HCT116 (cell line): Measurements from ENCODE around the gene CHCHD3. TPM values are rescaled to one million over a fixed set of nuclear protein-coding genes. Genes with fewer than 3 reads are reported as not detected.

Experiments
- ATAC-seq: fragments of 200-7000 bp; cut with Tn5 transposase; 2 replicates; pipeline ENCODE4 v1.9.1; 2020; ENCODE audit warnings: mild to moderate bottlenecking, moderate library complexity
- BruUV-seq: library from RNA; stranded (reverse); fragments of 400-500 nt; replicated peaks from 2 replicates; lab custom pipeline; 2021; lab: Mats Ljungman, UMichigan
- CTCF ChIA-PET: fragments of 300-600 bp; sonication (Branson Sonifier 250); formaldehyde crosslinking; loops from one replicate; lab custom pipeline; 2021; ENCODE audit warnings: antibody characterized with exemption; lab: Charles Lee
- POLR2A ChIA-PET: fragments of 300-600, 350-600 bp; sonication (Branson Sonifier 250); formaldehyde crosslinking; loops from one replicate; lab custom pipeline; 2021; ENCODE audit warnings: antibody characterized with exemption; lab: Charles Lee
- RAD21 ChIA-PET, 2 experiments: fragments of 300-600 bp; sonication (Branson Sonifier 250); formaldehyde crosslinking; loops; one replicate each; lab custom pipeline; 2023; ENCODE audit warnings: low total read pairs in 2 of 2; ENCODE audit not compliant: uncharacterized antibody in 2 of 2, unreplicated experiment in 2 of 2, low non-redundant PET in 1 of 2; lab: Charles Lee
- DNase-seq: peaks from one replicate; pipeline ENCODE4 v3.0.0-alpha.2; 2010; ENCODE audit warnings: low read depth, low spot score
- H2AFZ ChIP-seq: fragments of 200-600 bp; shearing (Covaris generic), sonication (generic); 2 replicates; pipeline ENCODE4 v1.6.1; 2017; ENCODE audit warnings: low read depth, mixed run types, mixed read lengths, antibody characterized with exemption, low read length; ENCODE audit not compliant: poor library complexity, severe bottlenecking
- H3K27ac ChIP-seq: 2 replicates; pipeline ENCODE4 v1.5.1; 2012; ENCODE audit warnings: low read depth, low read length
- H3K27me3 ChIP-seq: fragments of 200-600 bp; sonication (generic); 2 replicates; pipeline ENCODE4 v1.6.1; 2016; ENCODE audit warnings: mixed run types, low read length, mixed read lengths; ENCODE audit not compliant: insufficient read depth
- H3K36me3 ChIP-seq, 2 experiments: fragments of 200-500 bp in 1 of 2; fragments of 200-600 bp in 1 of 2; sonication (Bioruptor generic) in 1 of 2; sonication (generic) in 1 of 2; 2 replicates each; pipeline versions ENCODE4 v1.5.1 to v1.6.1; 2014 to 2016; ENCODE audit warnings: low read length in 2 of 2, inconsistent platforms in 1 of 2, mixed read lengths in 1 of 2, mixed run types in 1 of 2; ENCODE audit not compliant: insufficient read depth in 2 of 2, control insufficient read depth in 1 of 2
- H3K4me1 ChIP-seq, 2 experiments: fragments of 200-600 bp in 1 of 2; sonication (generic) in 1 of 2; 2 replicates each; pipeline versions ENCODE4 v1.5.1 to v1.6.1; 2012 to 2017; ENCODE audit warnings: low read length in 2 of 2, inconsistent platforms in 1 of 2, mild to moderate bottlenecking in 1 of 2, mixed read lengths in 1 of 2, mixed run types in 1 of 2, moderate library complexity in 1 of 2; ENCODE audit not compliant: insufficient read depth in 2 of 2, control insufficient read depth in 1 of 2
- H3K4me2 ChIP-seq: fragments of 200-600 bp; sonication (generic); 2 replicates; pipeline ENCODE4 v1.6.1; 2017; ENCODE audit warnings: mixed run types, low read length, mixed read lengths
- H3K4me3 ChIP-seq, 2 experiments: fragments of 200-600 bp in 1 of 2; sonication (generic) in 1 of 2; replicated peaks in 1 of 2; 2 replicates each; pipeline ENCODE4 v1.5.1; 2011 to 2016; ENCODE audit warnings: low read length in 2 of 2, control low read depth in 1 of 2, low read depth in 1 of 2, mild to moderate bottlenecking in 1 of 2, mixed read lengths in 1 of 2, mixed run types in 1 of 2
- H3K79me2 ChIP-seq: fragments of 200-600 bp; sonication (generic); 2 replicates; pipeline ENCODE4 v1.6.1; 2017; ENCODE audit warnings: mild to moderate bottlenecking, mixed run types, low read length, moderate library complexity, mixed read lengths; ENCODE audit not compliant: insufficient read depth
- H3K9ac ChIP-seq: fragments of 200-600 bp; sonication (generic); 2 replicates; pipeline ENCODE4 v1.6.1; 2016; ENCODE audit warnings: low read length, mixed read lengths
- H3K9me2 ChIP-seq: fragments of 200-600 bp; sonication (generic), shearing (Covaris generic); 2 replicates; pipeline ENCODE4 v1.6.1; 2017; ENCODE audit warnings: mixed run types, mild to moderate bottlenecking, moderate library complexity; ENCODE audit not compliant: insufficient read depth
- H3K9me3 ChIP-seq, 2 experiments: fragments of 200-500 bp in 1 of 2; fragments of 200-600 bp in 1 of 2; sonication (Bioruptor generic) in 1 of 2; sonication (generic) in 1 of 2; 2 replicates each; pipeline ENCODE4 v1.6.1; 2014 to 2017; ENCODE audit warnings: low read length in 2 of 2, mixed read lengths in 2 of 2, inconsistent platforms in 1 of 2, low read depth in 1 of 2, mild to moderate bottlenecking in 1 of 2, mixed run types in 1 of 2, moderate library complexity in 1 of 2; ENCODE audit not compliant: control insufficient read depth in 1 of 2, insufficient read depth in 1 of 2
- H4K20me1 ChIP-seq: fragments of 200-600 bp; sonication (generic), shearing (Covaris generic); 2 replicates; pipeline ENCODE4 v1.6.1; 2017; ENCODE audit warnings: mixed run types, mild to moderate bottlenecking, moderate library complexity; ENCODE audit not compliant: insufficient read depth
- CBX3 ChIP-seq: IDR thresholded peaks from 2 replicates; pipeline ENCODE4 v1.6.1; 2012; ENCODE audit warnings: low read depth
- EGR1 ChIP-seq: IDR thresholded peaks from 2 replicates; pipeline ENCODE4 v1.6.1; 2012; ENCODE audit warnings: low read depth
- MAX ChIP-seq: IDR thresholded peaks from 2 replicates; pipeline ENCODE4 v1.6.1; 2012
- POLR2A ChIP-seq: IDR thresholded peaks from 2 replicates; pipeline ENCODE4 v1.7.0; 2011; ENCODE audit warnings: borderline replicate concordance; ENCODE audit not compliant: insufficient read depth, insufficient read length; ENCODE audit errors: extremely low read depth
- RAD21 ChIP-seq: IDR thresholded peaks from 2 replicates; pipeline ENCODE4 v1.6.1; 2012; ENCODE audit warnings: low read depth, mild to moderate bottlenecking
- ZFX ChIP-seq: fragments of 450-650 bp; IDR thresholded peaks from 2 replicates; pipeline ENCODE4 v1.6.1; 2017
- ZNF274 ChIP-seq: fragments of 200-500 bp; sonication (Bioruptor generic); IDR thresholded peaks from 2 replicates; pipeline ENCODE4 v1.6.1; 2014; ENCODE audit warnings: mild to moderate bottlenecking, low read depth, low read length, inconsistent platforms
- intact Hi-C: fragments of 100-400 bp; cut with micrococcal nuclease; formaldehyde crosslinking; loops from 2 replicates; pipeline ENCODE4 v1.10.0; 2022
- total RNA-seq: library from RNA; stranded (reverse); gene quantifications from one replicate; pipeline ENCODE4 v1.2.1, GENCODE V29; 2021; ENCODE audit not compliant: unreplicated experiment

CHCHD3 gene
- total RNA-seq, 1 experiment from 2014 or later = 73.5 TPM

- TF ChIP-seq MAX = no peak
- no peak for TF ChIP-seq EGR1
- TF ChIP-seq RAD21 = no peak
- no peak for TF ChIP-seq POLR2A
- TF ChIP-seq ZNF274 = no peak
Observed at GRCh38 chr7:133059263-133059662, 22.6 kb downstream of the CHCHD3 start (continued).

DNA sequence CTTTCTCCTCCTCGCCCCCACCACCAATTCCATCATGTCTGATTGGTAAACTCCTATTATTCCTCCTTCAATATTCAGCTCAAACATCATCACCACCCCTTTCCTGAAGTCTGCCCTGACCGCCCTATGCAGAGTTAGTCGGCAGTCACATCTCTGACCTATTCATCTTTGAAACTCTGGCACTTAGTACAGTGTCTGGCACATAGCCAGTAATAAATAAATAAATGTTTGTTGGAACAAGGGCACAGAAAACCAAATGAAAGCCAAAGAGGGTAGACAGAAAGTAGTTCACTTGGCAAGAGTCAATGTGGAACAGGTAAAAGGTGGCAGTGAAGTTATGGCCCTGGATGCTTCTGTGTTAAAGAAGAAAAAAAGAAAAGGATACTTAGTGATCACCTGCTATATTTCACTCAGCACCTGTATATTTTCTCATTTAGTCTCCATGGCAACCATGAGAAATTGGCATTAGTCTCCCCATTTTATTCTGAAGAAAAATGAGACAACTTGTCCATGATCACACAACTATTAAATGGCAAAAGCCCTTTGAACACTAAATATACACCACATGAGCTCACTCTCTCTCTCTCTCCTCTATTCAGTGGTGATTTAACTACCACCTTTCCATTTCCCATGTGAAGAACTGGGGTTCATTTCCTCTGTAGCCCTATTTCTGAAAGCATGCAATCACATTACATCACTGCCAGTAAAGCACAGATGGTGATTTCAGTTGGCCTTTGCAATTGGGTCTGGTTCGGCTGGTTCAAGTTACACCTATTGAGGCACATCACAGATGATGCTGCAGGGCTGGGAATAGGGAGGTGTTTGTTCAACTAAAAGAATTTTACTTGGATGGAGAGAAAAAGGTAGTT, 25.3 kb downstream of the CHCHD3 start:
- H4K20me1 ChIP-seq = peaks cover 13% of the 10 kb centered on the region; the same call in 1 of the 2 replicates
- H3K9ac ChIP-seq = no peak overlapping the region
- no TSS peak for BruUV-seq
- RAD21 ChIA-PET = no interaction called here
- peaks cover 90% of the 10 kb centered on the region for H3K79me2 ChIP-seq
- H3K27ac ChIP-seq = no peak overlapping the region
- H3K36me3 ChIP-seq = no peaks in the 10 kb centered on the region; a peak in 1 of 4 replicates
- ATAC-seq (no peak), DNase-seq (no peak)
- POLR2A ChIA-PET = no interaction called here
- intact Hi-C loops = no loop called here
- CTCF ChIA-PET = no interaction called here
- no peaks in the 10 kb centered on the region for H3K27me3 ChIP-seq
- no peaks in the 10 kb centered on the region for H3K9me3 ChIP-seq
- no peak overlapping the region for H2AFZ ChIP-seq
- no peak overlapping the region for H3K4me2 ChIP-seq
- H3K4me1 ChIP-seq = no peaks in the 10 kb centered on the region
- H3K4me3 ChIP-seq = no peak overlapping the region
- no peak for TF ChIP-seq MAX
- TF ChIP-seq CBX3 = no peak
- TF ChIP-seq ZFX = no peak
- H3K9me2 ChIP-seq = no peaks in the 10 kb centered on the region
